Measurements from ENCODE around the gene DNMT1. TPM values are rescaled to one million over a fixed set of nuclear protein-coding genes. Genes with fewer than 3 reads are reported as not detected.

The DNMT1 gene
- total RNA-seq, 1 experiment from 2014 or later = 383 TPM

GRCh38 chr19:10091895-10092641 is 102.7 kb downstream of the DNMT1 start:
- BruUV-seq (replicated peaks) = no TSS peak
- H3K27ac ChIP-seq (ENCODE audit: low read depth, low read length, poor library complexity, severe bottlenecking) = no peak overlapping the region
- intact Hi-C loops (cut with micrococcal nuclease; ENCODE audit: unreplicated experiment) = no loop called here
- TF ChIP-seq CTCF (conservative IDR thresholded peaks at IDR 0.05; ENCODE audit: low read depth, low read length) (no peak), EZH2 (IDR thresholded peaks at IDR 0.05; ENCODE audit: borderline replicate concordance, low read depth, low read length, poor library complexity, severe bottlenecking) (no peak)
- no peaks in the 10 kb centered on the region for H3K36me3 ChIP-seq (ENCODE audit: insufficient read depth, low read length, poor library complexity, severe bottlenecking)
- ChIA-PET POLR2A (ENCODE audit: low non-redundant PET) (no interaction called here), CTCF (no interaction called here)
- H3K4me3 ChIP-seq (ENCODE audit: low read depth, low read length, poor library complexity, severe bottlenecking) = no peak overlapping the region
- DNase-seq (ENCODE audit: low spot score) = no peak
- no peaks in the 10 kb centered on the region for H3K27me3 ChIP-seq (replicated peaks; ENCODE audit: insufficient read depth, low read depth, low read length, poor library complexity)
- no peaks in the 10 kb centered on the region for H3K9me3 ChIP-seq (ENCODE audit: low read depth, low read length, poor library complexity, severe bottlenecking)
- peaks cover 4% of the 10 kb centered on the region for H3K4me1 ChIP-seq (ENCODE audit: insufficient read depth, low read length, poor library complexity, severe bottlenecking)

GRCh38 chr19:10091370-10091687 is 103.4 kb downstream of the DNMT1 start:
- no TSS peak for BruUV-seq (replicated peaks)
- intact Hi-C loops (cut with micrococcal nuclease; ENCODE audit: unreplicated experiment) = no loop called here
- Histone ChIP-seq H3K9me3 (ENCODE audit: low read depth, low read length, poor library complexity, severe bottlenecking) (no peaks in the 10 kb centered on the region), H3K36me3 (ENCODE audit: insufficient read depth, low read length, poor library complexity, severe bottlenecking) (no peaks in the 10 kb centered on the region), H3K27ac (ENCODE audit: low read depth, low read length, poor library complexity, severe bottlenecking) (no peak overlapping the region), H3K27me3 (replicated peaks; ENCODE audit: insufficient read depth, low read depth, low read length, poor library complexity) (no peaks in the 10 kb centered on the region), H3K4me1 (ENCODE audit: insufficient read depth, low read length, poor library complexity, severe bottlenecking) (peaks cover 6% of the 10 kb centered on the region), H3K4me3 (ENCODE audit: low read depth, low read length, poor library complexity, severe bottlenecking) (no peak overlapping the region)
- CTCF ChIA-PET = no interaction called here
- TF ChIP-seq CTCF (conservative IDR thresholded peaks at IDR 0.05; ENCODE audit: low read depth, low read length) = no peak
- TF ChIP-seq EZH2 (IDR thresholded peaks at IDR 0.05; ENCODE audit: borderline replicate concordance, low read depth, low read length, poor library complexity, severe bottlenecking) = no peak
- POLR2A ChIA-PET (ENCODE audit: low non-redundant PET) = no interaction called here
- no peak for DNase-seq (ENCODE audit: low spot score)

- Histone ChIP-seq H3K9me3 (ENCODE audit: low read depth, low read length, poor library complexity, severe bottlenecking) (no peaks in the 10 kb centered on the region), H3K27ac (ENCODE audit: low read depth, low read length, poor library complexity, severe bottlenecking) (no peak overlapping the region), H3K36me3 (ENCODE audit: insufficient read depth, low read length, poor library complexity, severe bottlenecking) (no peaks in the 10 kb centered on the region), H3K27me3 (replicated peaks; ENCODE audit: insufficient read depth, low read depth, low read length, poor library complexity) (no peaks in the 10 kb centered on the region), H3K4me1 (ENCODE audit: insufficient read depth, low read length, poor library complexity, severe bottlenecking) (peaks cover 4% of the 10 kb centered on the region), H3K4me3 (ENCODE audit: low read depth, low read length, poor library complexity, severe bottlenecking) (no peak overlapping the region)
- BruUV-seq (replicated peaks) = no TSS peak
- CTCF ChIA-PET = no interaction called here
- no peak for TF ChIP-seq EZH2 (IDR thresholded peaks at IDR 0.05; ENCODE audit: borderline replicate concordance, low read depth, low read length, poor library complexity, severe bottlenecking)
- TF ChIP-seq CTCF (conservative IDR thresholded peaks at IDR 0.05; ENCODE audit: low read depth, low read length) = no peak
- no peak for DNase-seq (ENCODE audit: low spot score)
- intact Hi-C loops (cut with micrococcal nuclease; ENCODE audit: unreplicated experiment) = no loop called here
- POLR2A ChIA-PET (ENCODE audit: low non-redundant PET) = no interaction called here
These were observed 104.9 kb downstream of the DNMT1 start for GRCh38 chr19:10089801-10090375.

Measured in A673 (cell line).